GM23338 (cell line): ENCODE data around the gene TRPC4. TPM values are rescaled to one million over a fixed set of nuclear protein-coding genes. Genes with fewer than 3 reads are reported as not detected.

ENCODE experiments used
- ATAC-seq: fragments of 200-7000 bp; cut with Tn5 transposase; 3 replicates; pipeline ENCODE4 v1.9.1; 2020
- DNase-seq: peaks from one replicate; pipeline ENCODE4 v3.0.0-alpha.2; 2015; ENCODE audit warnings: low spot score
- H2AFZ ChIP-seq: fragments of 200-600 bp; sonication (generic); 2 replicates; pipeline ENCODE4 v1.8.0; 2016; ENCODE audit warnings: antibody characterized with exemption, mild to moderate bottlenecking, moderate library complexity
- H3F3A ChIP-seq: fragments of 200-600 bp; sonication (generic); replicated peaks from 2 replicates; pipeline ENCODE4 v1.8.0; 2017; ENCODE audit warnings: antibody characterized with exemption, mixed run types, low read depth
- H3K27ac ChIP-seq: fragments of 200-600 bp; sonication (generic); 2 replicates; pipeline ENCODE4 v1.6.1; 2016; ENCODE audit warnings: low read depth
- H3K27me3 ChIP-seq: fragments of 200-600 bp; sonication (generic); 2 replicates; pipeline ENCODE4 v1.8.0; 2016; ENCODE audit warnings: mild to moderate bottlenecking, mixed run types, moderate library complexity; ENCODE audit not compliant: insufficient read depth
- H3K36me3 ChIP-seq: fragments of 200-600 bp; sonication (generic); 2 replicates; pipeline ENCODE4 v1.8.0; 2016; ENCODE audit warnings: mild to moderate bottlenecking; ENCODE audit not compliant: insufficient read depth
- H3K4me1 ChIP-seq: fragments of 200-600 bp; sonication (generic); 2 replicates; pipeline ENCODE4 v1.8.0; 2016; ENCODE audit warnings: mild to moderate bottlenecking, moderate library complexity; ENCODE audit not compliant: insufficient read depth
- H3K4me2 ChIP-seq: fragments of 200-600 bp; sonication (generic); 2 replicates; pipeline ENCODE4 v1.7.1; 2017; ENCODE audit warnings: mixed run types
- H3K4me3 ChIP-seq: fragments of 200-600 bp; sonication (generic); 2 replicates; pipeline ENCODE4 v1.6.1; 2016; ENCODE audit warnings: mixed run types
- H3K79me2 ChIP-seq: fragments of 200-600 bp; sonication (generic); replicated peaks from 2 replicates; pipeline ENCODE4 v1.8.0; 2017; ENCODE audit warnings: mild to moderate bottlenecking; ENCODE audit not compliant: insufficient read depth
- H3K9me2 ChIP-seq: fragments of 200-600 bp; sonication (generic); 2 replicates; pipeline ENCODE4 v1.8.0; 2017; ENCODE audit not compliant: insufficient read depth
- H4K20me1 ChIP-seq: fragments of 200-600 bp; sonication (generic); replicated peaks from 2 replicates; pipeline ENCODE4 v1.8.0; 2017; ENCODE audit warnings: mild to moderate bottlenecking; ENCODE audit not compliant: insufficient read depth
- H3K27ac Mint-ChIP-seq: 2 replicates; pipeline ENCODE4 v1.8.0; 2020; ENCODE audit warnings: inconsistent platforms, mild to moderate bottlenecking, moderate library complexity, mixed read lengths
- H3K27me3 Mint-ChIP-seq: 3 replicates; pipeline ENCODE4 v1.8.0; 2022; ENCODE audit warnings: low read depth, mild to moderate bottlenecking, moderate library complexity, mixed read lengths, inconsistent platforms; ENCODE audit not compliant: insufficient read depth, poor library complexity
- H3K36me3 Mint-ChIP-seq: 3 replicates; pipeline ENCODE4 v1.8.0; 2021; ENCODE audit warnings: low read depth, mild to moderate bottlenecking, inconsistent platforms, moderate library complexity, mixed read lengths
- H3K4me1 Mint-ChIP-seq: 3 replicates; pipeline ENCODE4 v1.8.0; 2020; ENCODE audit warnings: mild to moderate bottlenecking, inconsistent platforms, mixed read lengths
- H3K4me3 Mint-ChIP-seq: 3 replicates; pipeline ENCODE4 v1.8.0; 2021; ENCODE audit warnings: moderate library complexity, mild to moderate bottlenecking, inconsistent platforms, mixed read lengths
- H3K9me3 Mint-ChIP-seq: 3 replicates; pipeline ENCODE4 v1.8.0; 2020; ENCODE audit warnings: moderate library complexity, mild to moderate bottlenecking, inconsistent platforms, mixed read lengths
- CREB1 ChIP-seq: fragments of 250-450 bp; sonication (Bioruptor Pico); IDR thresholded peaks from 2 replicates; pipeline ENCODE4 v1.5.0; 2020; ENCODE audit warnings: low read depth, mild to moderate bottlenecking, moderate library complexity
- ETS1 ChIP-seq: IDR thresholded peaks from 2 replicates; pipeline ENCODE4 v1.6.1; 2016; ENCODE audit warnings: antibody characterized with exemption
- EZH2 ChIP-seq: fragments of 200-600 bp; sonication (generic); IDR thresholded peaks from one replicate; pipeline ENCODE4 v1.8.0; 2017; ENCODE audit warnings: antibody characterized with exemption, mild to moderate bottlenecking, low read depth; ENCODE audit not compliant: unreplicated experiment
- EZH2phosphoT487 ChIP-seq: fragments of 200-600 bp; sonication (generic); IDR thresholded peaks from one replicate; pipeline ENCODE4 v1.8.1; 2018; ENCODE audit warnings: antibody characterized with exemption; ENCODE audit not compliant: unreplicated experiment
- NANOG ChIP-seq: IDR thresholded peaks from 2 replicates; pipeline ENCODE4 v1.6.1; 2016; ENCODE audit warnings: antibody characterized with exemption, borderline replicate concordance
- POLR2AphosphoS5 ChIP-seq: IDR thresholded peaks from 2 replicates; pipeline ENCODE4 v1.6.1; 2016; ENCODE audit warnings: antibody characterized with exemption, low read depth
- REST ChIP-seq: IDR thresholded peaks from one replicate; pipeline ENCODE4 v1.6.1; 2018; ENCODE audit warnings: antibody characterized with exemption; ENCODE audit not compliant: unreplicated experiment
- STAT1 ChIP-seq: IDR thresholded peaks from one replicate; pipeline ENCODE4 v1.6.1; 2016; ENCODE audit warnings: antibody characterized with exemption; ENCODE audit not compliant: unreplicated experiment
- ZNF114 ChIP-seq: fragments of 250-450 bp; sonication (Bioruptor Pico); IDR thresholded peaks from 2 replicates; pipeline ENCODE4 v1.5.0; 2020; ENCODE audit warnings: mild to moderate bottlenecking, moderate library complexity
- ZNF331 ChIP-seq: fragments of 250-450 bp; sonication (Bioruptor Pico); IDR thresholded peaks from 2 replicates; pipeline ENCODE4 v1.5.0; 2020; ENCODE audit warnings: low read depth, mild to moderate bottlenecking, moderate library complexity
- ZNF462 ChIP-seq: fragments of 250-450 bp; sonication (Bioruptor Pico); IDR thresholded peaks from 2 replicates; pipeline ENCODE4 v1.5.0; 2020; ENCODE audit warnings: mild to moderate bottlenecking, moderate library complexity
- polyA plus RNA-seq: library from polyadenylated mRNA; unstranded; fragments of >200 nt; fragmentation: Nextera tagmentation; extraction: Ambion mirVana; gene quantifications from 2 replicates; pipeline ENCODE4 v1.2.1, GENCODE V29; 2016
- total RNA-seq: library from RNA; depleted of rRNA; stranded (reverse); fragments of >200 nt; shearing (Covaris generic); gene quantifications from 2 replicates; pipeline ENCODE4 v1.2.3, GENCODE V29; 2014

Gene TRPC4
- total and polyA plus RNA-seq, 2 experiments from 2014 or later = 1.1 to 2.1 TPM

GRCh38 chr13:37899753-37900152, 30.2 kb upstream of the TRPC4 start:
- Histone ChIP-seq H3K36me3 (no peaks in the 10 kb centered on the region), H4K20me1 (no peaks in the 10 kb centered on the region), H3K79me2 (no peaks in the 10 kb centered on the region), H2AFZ (peak overlapping the region; percentile 3; the same call in 1 of the 2 replicates), H3K4me3 (no peak overlapping the region), H3K27me3 (no peaks in the 10 kb centered on the region), H3K27ac (no peak overlapping the region), H3K9me2 (no peaks in the 10 kb centered on the region), H3F3A (no peaks in the 10 kb centered on the region), H3K4me1 (no peaks in the 10 kb centered on the region), H3K4me2 (no peak overlapping the region)
- Mint-ChIP-seq H3K4me3 (no peak overlapping the region), H3K4me1 (no peaks in the 10 kb centered on the region), H3K27me3 (peaks cover 3% of the 10 kb centered on the region), H3K9me3 (peaks cover 6% of the 10 kb centered on the region), H3K36me3 (no peaks in the 10 kb centered on the region), H3K27ac (no peak overlapping the region)
- ATAC-seq (no peak), DNase-seq (no peak)
- TF ChIP-seq ZNF114 (no peak), EZH2 (no peak), STAT1 (no peak)

GRCh38 chr13:37893321-37893720, 23.7 kb upstream of the TRPC4 start:
- DNase-seq (no peak), ATAC-seq (no peak)
- H3K4me3 ChIP-seq = no peak overlapping the region
- H3K4me1 Mint-ChIP-seq = no peaks in the 10 kb centered on the region; the same call in none of the 3 replicates
- H3F3A ChIP-seq = no peaks in the 10 kb centered on the region
- no peaks in the 10 kb centered on the region for H3K79me2 ChIP-seq
- no peaks in the 10 kb centered on the region for H3K36me3 Mint-ChIP-seq
- H3K9me3 Mint-ChIP-seq = no peaks in the 10 kb centered on the region
- H3K36me3 ChIP-seq = no peaks in the 10 kb centered on the region
- no peak overlapping the region for H2AFZ ChIP-seq
- no peak overlapping the region for H3K4me2 ChIP-seq
- no peaks in the 10 kb centered on the region for H3K27me3 ChIP-seq
- H4K20me1 ChIP-seq = no peaks in the 10 kb centered on the region
- H3K4me3 Mint-ChIP-seq = no peak overlapping the region
- H3K27ac ChIP-seq = no peak overlapping the region
- H3K27me3 Mint-ChIP-seq = no peaks in the 10 kb centered on the region
- H3K27ac Mint-ChIP-seq = no peak overlapping the region
- no peaks in the 10 kb centered on the region for H3K9me2 ChIP-seq
- H3K4me1 ChIP-seq = no peaks in the 10 kb centered on the region
- TF ChIP-seq EZH2 = no peak
- TF ChIP-seq CREB1 (CRISPR knock-in tag) = no peak
- no peak for TF ChIP-seq ZNF331 (CRISPR knock-in tag)
- no peak for TF ChIP-seq ETS1
- TF ChIP-seq ZNF462 (CRISPR knock-in tag) = no peak
- no peak for TF ChIP-seq REST
- no peak for TF ChIP-seq NANOG
- no peak for TF ChIP-seq POLR2AphosphoS5
- no peak for TF ChIP-seq EZH2phosphoT487
